ENCODE measurements around the gene ANO6. TPM values are rescaled to one million over a fixed set of nuclear protein-coding genes. Genes with fewer than 3 reads are reported as not detected.

The ANO6 gene
- total and polyA plus RNA-seq, 5 donors = 14.4 to 51.0 (median 46.8) TPM

GRCh38 chr12:45469902-45470301, 254.0 kb downstream of the ANO6 start:
- Histone ChIP-seq H3K27ac (ENCODE audit: low read length) (no peak overlapping the region), H3K4me3 (ENCODE audit: low read length) (no peak overlapping the region), H3K27me3 (ENCODE audit: control insufficient read depth, insufficient read depth) (no peaks in the 10 kb centered on the region), H3K4me1 (ENCODE audit: control insufficient read depth, insufficient read depth, low read length) (no peaks in the 10 kb centered on the region), H3K9me3 (ENCODE audit: control insufficient read depth, low read length) (no peaks in the 10 kb centered on the region)
- ATAC-seq (no peak), DNase-seq (no peak)
- 83% methylated on average over 4 of the region's 4 CpGs for WGBS
- intact Hi-C loops (cut with DNase I) = no loop called here

- no peak overlapping the region for H3K27ac ChIP-seq (ENCODE audit: low read length)
- no peak for DNase-seq
- no peak for ATAC-seq
- peaks cover 2% of the 10 kb centered on the region for H3K9me3 ChIP-seq (ENCODE audit: control insufficient read depth, low read length)
- H3K27me3 ChIP-seq (ENCODE audit: control insufficient read depth, insufficient read depth) = no peaks in the 10 kb centered on the region
- intact Hi-C loops (cut with DNase I) = no loop called here
- H3K4me1 ChIP-seq (ENCODE audit: control insufficient read depth, insufficient read depth, low read length) = no peaks in the 10 kb centered on the region
- no peak overlapping the region for H3K4me3 ChIP-seq (ENCODE audit: low read length)
- WGBS = 77% methylated on average over 3 of the region's 3 CpGs
These were observed 257.7 kb downstream of the ANO6 start for GRCh38 chr12:45473636-45474035.

GRCh38 chr12:45475594-45475993, 259.7 kb downstream of the ANO6 start:
- DNase-seq = no peak
- no peak overlapping the region for H3K27ac ChIP-seq (ENCODE audit: low read length)
- no peak overlapping the region for H3K4me3 ChIP-seq (ENCODE audit: low read length)
- H3K4me1 ChIP-seq (ENCODE audit: control insufficient read depth, insufficient read depth, low read length) = no peaks in the 10 kb centered on the region
- peaks cover 2% of the 10 kb centered on the region for H3K9me3 ChIP-seq (ENCODE audit: control insufficient read depth, low read length)
- no peaks in the 10 kb centered on the region for H3K27me3 ChIP-seq (ENCODE audit: control insufficient read depth, insufficient read depth)
- intact Hi-C loops (cut with DNase I) = no loop called here
- ATAC-seq = no peak

- Histone ChIP-seq H3K27me3 (ENCODE audit: control insufficient read depth, insufficient read depth) (no peaks in the 10 kb centered on the region), H3K4me1 (ENCODE audit: control insufficient read depth, insufficient read depth, low read length) (no peaks in the 10 kb centered on the region), H3K9me3 (ENCODE audit: control insufficient read depth, low read length) (peaks cover 2% of the 10 kb centered on the region), H3K27ac (ENCODE audit: low read length) (no peak overlapping the region), H3K4me3 (ENCODE audit: low read length) (no peak overlapping the region)
- 68% methylated on average over 1 of the region's 1 CpG for WGBS
- intact Hi-C loops (cut with DNase I) = no loop called here
- DNase-seq (no peak), ATAC-seq (no peak)
These were observed 261.6 kb downstream of the ANO6 start for GRCh38 chr12:45477526-45477925.

GRCh38 chr12:45478931-45479330, 263.0 kb downstream of the ANO6 start:
- DNase-seq = no peak
- no peak for ATAC-seq
- intact Hi-C loops (cut with DNase I) = no loop called here
- Histone ChIP-seq H3K9me3 (ENCODE audit: control insufficient read depth, low read length) (peaks cover 2% of the 10 kb centered on the region), H3K4me3 (ENCODE audit: low read length) (no peak overlapping the region), H3K27me3 (ENCODE audit: control insufficient read depth, insufficient read depth) (no peaks in the 10 kb centered on the region), H3K27ac (ENCODE audit: low read length) (no peak overlapping the region), H3K4me1 (ENCODE audit: control insufficient read depth, insufficient read depth, low read length) (no peaks in the 10 kb centered on the region)
- WGBS = 78% methylated on average over 1 of the region's 1 CpG

GRCh38 chr12:45481746-45482145, 265.9 kb downstream of the ANO6 start:
- Histone ChIP-seq H3K27me3 (ENCODE audit: control insufficient read depth, insufficient read depth) (no peaks in the 10 kb centered on the region), H3K4me3 (ENCODE audit: low read length) (no peak overlapping the region), H3K4me1 (ENCODE audit: control insufficient read depth, insufficient read depth, low read length) (no peaks in the 10 kb centered on the region), H3K27ac (ENCODE audit: low read length) (no peak overlapping the region), H3K9me3 (ENCODE audit: control insufficient read depth, low read length) (no peaks in the 10 kb centered on the region)
- DNase-seq (no peak), ATAC-seq (no peak)
- intact Hi-C loops (cut with DNase I) = no loop called here
- WGBS = 57% methylated on average over 5 of the region's 5 CpGs

- intact Hi-C loops (cut with DNase I) = no loop called here
- H3K4me3 ChIP-seq (ENCODE audit: low read length) = no peak overlapping the region
- H3K27me3 ChIP-seq (ENCODE audit: control insufficient read depth, insufficient read depth) = no peaks in the 10 kb centered on the region
- H3K4me1 ChIP-seq (ENCODE audit: control insufficient read depth, insufficient read depth, low read length) = no peaks in the 10 kb centered on the region
- no peak overlapping the region for H3K27ac ChIP-seq (ENCODE audit: low read length)
- 42% methylated on average over 2 of the region's 2 CpGs for WGBS
- DNase-seq = peak; percentile 61 to 77 (median 65)
- peak; percentile 71 to 89 for ATAC-seq
- no peaks in the 10 kb centered on the region for H3K9me3 ChIP-seq (ENCODE audit: control insufficient read depth, low read length)
These were observed 267.7 kb downstream of the ANO6 start for GRCh38 chr12:45483571-45483970.

Other genes with a start within 250 kb of the ANO6 start
- gene DBX2, start 165.0 kb upstream of the ANO6 start, total RNA-seq = under 1 TPM; 0.11 to 0.65 (median 0.21) TPM
- 0.38 TPM for gene DBX2, start 165.0 kb upstream of the ANO6 start, polyA plus RNA-seq